ENCODE measurements around the gene DLGAP1.

- TF ChIP-seq, protein P1, sequence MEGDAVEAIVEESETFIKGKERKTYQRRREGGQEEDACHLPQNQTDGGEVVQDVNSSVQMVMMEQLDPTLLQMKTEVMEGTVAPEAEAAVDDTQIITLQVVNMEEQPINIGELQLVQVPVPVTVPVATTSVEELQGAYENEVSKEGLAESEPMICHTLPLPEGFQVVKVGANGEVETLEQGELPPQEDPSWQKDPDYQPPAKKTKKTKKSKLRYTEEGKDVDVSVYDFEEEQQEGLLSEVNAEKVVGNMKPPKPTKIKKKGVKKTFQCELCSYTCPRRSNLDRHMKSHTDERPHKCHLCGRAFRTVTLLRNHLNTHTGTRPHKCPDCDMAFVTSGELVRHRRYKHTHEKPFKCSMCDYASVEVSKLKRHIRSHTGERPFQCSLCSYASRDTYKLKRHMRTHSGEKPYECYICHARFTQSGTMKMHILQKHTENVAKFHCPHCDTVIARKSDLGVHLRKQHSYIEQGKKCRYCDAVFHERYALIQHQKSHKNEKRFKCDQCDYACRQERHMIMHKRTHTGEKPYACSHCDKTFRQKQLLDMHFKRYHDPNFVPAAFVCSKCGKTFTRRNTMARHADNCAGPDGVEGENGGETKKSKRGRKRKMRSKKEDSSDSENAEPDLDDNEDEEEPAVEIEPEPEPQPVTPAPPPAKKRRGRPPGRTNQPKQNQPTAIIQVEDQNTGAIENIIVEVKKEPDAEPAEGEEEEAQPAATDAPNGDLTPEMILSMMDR (IDR thresholded peaks at IDR 0.05 in 2 of 3, conservative IDR thresholded peaks at IDR 0.05 in 1 of 3; ENCODE audit: control insufficient read depth in 2 of 3, extremely low read depth in 1 of 3, insufficient read depth in 1 of 3, low read depth in 3 of 3, low read length in 3 of 3): no peak
- TF ChIP-seq SUPT20H (IDR thresholded peaks at IDR 0.05; ENCODE audit: borderline replicate concordance, control insufficient read depth, low read depth, low read length) (no peak), ZBTB11 (CRISPR knock-in tag; IDR thresholded peaks at IDR 0.05) (no peak), RELA (IDR thresholded peaks at IDR 0.05; ENCODE audit: borderline replicate concordance, partially characterized antibody) (no peak), MAX (IDR thresholded peaks at IDR 0.05; ENCODE audit: low read depth, low read length) (no peak), HDAC2 (IDR thresholded peaks at IDR 0.05) (no peak), TARDBP (IDR thresholded peaks at IDR 0.05; ENCODE audit: borderline replicate concordance) (no peak), POLR2AphosphoS5 (IDR thresholded peaks at IDR 0.05; ENCODE audit: low read length) (no peak), SIN3A (IDR thresholded peaks at IDR 0.05; ENCODE audit: low read depth, low read length) (no peak)
Measured at GRCh38 chr18:3874125-3874524, 581.0 kb downstream of the DLGAP1 start.
